Cortex of kidney (tissue), 1 donor: ENCODE results near the gene SLC35F4.
"Not testable (repeated sequence)": the region's sequence is repeated elsewhere in the genome, so short reads cannot be mapped to it uniquely, and the experiment has no call there.

ENCODE experiments used
- DNase-seq: peaks from one replicate; lab custom pipeline; 2025; lab: John Stamatoyannopoulos, UW

SLC35F4 gene

GRCh38 chr14:57725399-57726077, 140.4 kb downstream of the SLC35F4 start:
- no peak for DNase-seq

GRCh38 chr14:57722141-57722540, 143.8 kb downstream of the SLC35F4 start:
- not testable (repeated sequence) for DNase-seq

GRCh38 chr14:57714487-57714931, 151.4 kb downstream of the SLC35F4 start:
- DNase-seq, result no peak

GRCh38 chr14:57712698-57713097, 153.2 kb downstream of the SLC35F4 start:
- DNase-seq, result no peak

- DNase-seq, result no peak
Measured at GRCh38 chr14:57712102-57712501, 153.8 kb downstream of the SLC35F4 start.

GRCh38 chr14:57709909-57710308, 156.0 kb downstream of the SLC35F4 start:
- no peak for DNase-seq

- not testable (repeated sequence) for DNase-seq
Measured at GRCh38 chr14:57709086-57709485, 156.8 kb downstream of the SLC35F4 start.

GRCh38 chr14:57707219-57707618, 158.7 kb downstream of the SLC35F4 start:
- no peak for DNase-seq

- DNase-seq, result no peak
Measured at GRCh38 chr14:57704763-57705162, 161.1 kb downstream of the SLC35F4 start.

- no peak for DNase-seq
Measured at GRCh38 chr14:57699947-57700346, 165.9 kb downstream of the SLC35F4 start.

- DNase-seq, result no peak
Measured at GRCh38 chr14:57692671-57693070, 173.2 kb downstream of the SLC35F4 start.

- no peak for DNase-seq
Measured at GRCh38 chr14:57687416-57687815, 178.5 kb downstream of the SLC35F4 start.

GRCh38 chr14:57686304-57686703, 179.6 kb downstream of the SLC35F4 start:
- no peak for DNase-seq

- DNase-seq, result no peak
Measured at GRCh38 chr14:57671021-57671420, 194.9 kb downstream of the SLC35F4 start.

- DNase-seq, result no peak
Measured at GRCh38 chr14:57660208-57660607, 205.7 kb downstream of the SLC35F4 start.

- DNase-seq, result no peak
Measured at GRCh38 chr14:57659052-57659451, 206.8 kb downstream of the SLC35F4 start.

GRCh38 chr14:57657487-57657886, 208.4 kb downstream of the SLC35F4 start:
- DNase-seq, result no peak

- no peak for DNase-seq
Measured at GRCh38 chr14:57656853-57657252, 209.0 kb downstream of the SLC35F4 start.

- no peak for DNase-seq
Measured at GRCh38 chr14:57652769-57653168, 213.1 kb downstream of the SLC35F4 start.

- DNase-seq, result no peak
Measured at GRCh38 chr14:57641776-57642175, 224.1 kb downstream of the SLC35F4 start.

GRCh38 chr14:57640036-57640435, 225.9 kb downstream of the SLC35F4 start:
- DNase-seq, result no peak

- no peak for DNase-seq
Measured at GRCh38 chr14:57637901-57638300, 228.0 kb downstream of the SLC35F4 start.

- DNase-seq, result no peak
Measured at GRCh38 chr14:57634335-57634734, 231.6 kb downstream of the SLC35F4 start.

GRCh38 chr14:57632649-57633048, 233.2 kb downstream of the SLC35F4 start:
- no peak for DNase-seq
